H1 (cell line): ENCODE data around the gene USH2A. TPM values are rescaled to one million over a fixed set of nuclear protein-coding genes. Genes with fewer than 3 reads are reported as not detected.

Experiments
- CTCF ChIA-PET: fragments of 300-600 bp; sonication (Branson Sonifier 250); formaldehyde crosslinking; loops from one replicate; lab custom pipeline; 2021; ENCODE audit not compliant: partially characterized antibody; lab: Charles Lee
- POLR2A ChIA-PET: fragments of 300-600 bp; sonication (Branson Sonifier 250); formaldehyde crosslinking; loops from one replicate; lab custom pipeline; 2021; ENCODE audit warnings: inconsistent platforms; ENCODE audit not compliant: partially characterized antibody; lab: Charles Lee
- DNase-seq, 2 experiments: peaks; one replicate each; pipeline versions ENCODE4 v3.0.0 to v3.0.0-alpha.2; 2010 to 2022; ENCODE audit warnings: low spot score in 2 of 2, low read depth in 1 of 2, mixed read lengths in 1 of 2
- FAIRE-seq: peaks from 2 replicates; lab custom pipeline; 2011; peaks lifted over from hg19 to GRCh38; lab: Jason Lieb, UNC
- H2AFZ ChIP-seq: 2 replicates; pipeline ENCODE4 v1.8.1; 2012; ENCODE audit warnings: low read length, inconsistent platforms
- H2AK5ac ChIP-seq: 2 replicates; pipeline ENCODE4 v1.6.1; 2013; ENCODE audit warnings: low read depth, low read length
- H2BK120ac ChIP-seq: replicated peaks from 2 replicates; pipeline ENCODE3; 2013; ENCODE audit warnings: low read depth, low read length, inconsistent platforms
- H2BK12ac ChIP-seq: 2 replicates; pipeline ENCODE4 v1.6.1; 2013; ENCODE audit warnings: low read depth, low read length
- H2BK15ac ChIP-seq: 2 replicates; pipeline ENCODE4 v1.6.1; 2013; ENCODE audit warnings: low read length
- H2BK20ac ChIP-seq: 2 replicates; pipeline ENCODE4 v1.6.1; 2013; ENCODE audit warnings: low read length
- H2BK5ac ChIP-seq: 2 replicates; pipeline ENCODE4 v1.6.1; 2013; ENCODE audit warnings: low read depth, low read length
- H3K14ac ChIP-seq: 2 replicates; pipeline ENCODE4 v1.6.1; 2013; ENCODE audit warnings: inconsistent platforms; ENCODE audit not compliant: insufficient read length
- H3K18ac ChIP-seq: 2 replicates; pipeline ENCODE4 v1.6.1; 2013; ENCODE audit warnings: low read length; ENCODE audit errors: extremely low read depth
- H3K23ac ChIP-seq: 2 replicates; pipeline ENCODE4 v1.6.1; 2013; ENCODE audit warnings: inconsistent platforms; ENCODE audit not compliant: insufficient read length
- H3K23me2 ChIP-seq: 2 replicates; pipeline ENCODE4 v1.6.1; 2013; ENCODE audit warnings: low read depth, low read length
- H3K27ac ChIP-seq: 2 replicates; pipeline ENCODE4 v1.6.1; 2011; ENCODE audit warnings: low read depth, low read length, inconsistent platforms
- H3K27me3 ChIP-seq, 4 experiments: replicated peaks in 1 of 4; 1 replicate in 1 of 4; 2 replicates in 3 of 4; pipeline versions ENCODE4 v1.6.1 to v1.8.1; 2011 to 2013; ENCODE audit warnings: low read length in 3 of 4, mild to moderate bottlenecking in 3 of 4, inconsistent platforms in 2 of 4, mixed read lengths in 2 of 4, moderate library complexity in 1 of 4; ENCODE audit not compliant: control insufficient read depth in 3 of 4, insufficient read depth in 3 of 4; ENCODE audit errors: extremely low read depth in 1 of 4
- H3K36me3 ChIP-seq, 4 experiments: 2 replicates each; pipeline versions ENCODE4 v1.6.1 to v1.8.1; 2011 to 2013; ENCODE audit warnings: mild to moderate bottlenecking in 4 of 4, low read length in 3 of 4, moderate library complexity in 2 of 4, control low read depth in 1 of 4, inconsistent platforms in 1 of 4; ENCODE audit not compliant: insufficient read depth in 4 of 4, control insufficient read depth in 2 of 4
- H3K4ac ChIP-seq: replicated peaks from 2 replicates; pipeline ENCODE3; 2013; ENCODE audit warnings: low read length, low read depth, mixed read lengths, inconsistent platforms; ENCODE audit not compliant: insufficient read length
- H3K4me1 ChIP-seq, 4 experiments: replicated peaks in 1 of 4; 1 replicate in 1 of 4; 2 replicates in 3 of 4; pipeline versions ENCODE4 v1.6.1 to v1.8.1; 2011 to 2013; ENCODE audit warnings: low read length in 3 of 4, inconsistent platforms in 2 of 4, mixed read lengths in 1 of 4; ENCODE audit not compliant: insufficient read depth in 4 of 4, control insufficient read depth in 3 of 4
- H3K4me2 ChIP-seq, 2 experiments: 2 replicates each; pipeline versions ENCODE4 v1.6.1 to v1.8.1; 2011 to 2013; ENCODE audit warnings: low read depth in 2 of 2, low read length in 2 of 2, control low read depth in 1 of 2, inconsistent platforms in 1 of 2, mild to moderate bottlenecking in 1 of 2; ENCODE audit not compliant: insufficient read depth in 1 of 2
- H3K4me3 ChIP-seq, 4 experiments: fragments of 200-600, 300-600 bp in 1 of 4; sonication (generic), shearing (Covaris generic), sonication (Bioruptor Twin) in 1 of 4; 2 replicates each; pipeline versions ENCODE4 v1.5.1 to v1.8.1; 2011 to 2016; ENCODE audit warnings: low read length in 4 of 4, low read depth in 3 of 4, control low read depth in 2 of 4, inconsistent platforms in 2 of 4, mild to moderate bottlenecking in 2 of 4, mixed read lengths in 1 of 4, moderate library complexity in 1 of 4; ENCODE audit not compliant: insufficient read depth in 2 of 4; ENCODE audit errors: extremely low read depth in 1 of 4
- H3K56ac ChIP-seq: replicated peaks from 2 replicates; pipeline ENCODE3; 2013; ENCODE audit warnings: low read depth, mild to moderate bottlenecking, mixed read lengths, low read length, inconsistent platforms; ENCODE audit not compliant: insufficient read length
- H3K79me1 ChIP-seq: 2 replicates; pipeline ENCODE4 v1.6.1; 2013; ENCODE audit warnings: low read depth, low read length, control low read depth
- H3K79me2 ChIP-seq, 2 experiments: 2 replicates each; pipeline versions ENCODE4 v1.6.1 to v1.8.1; 2012 to 2013; ENCODE audit warnings: low read length in 2 of 2, mild to moderate bottlenecking in 2 of 2, inconsistent platforms in 1 of 2; ENCODE audit not compliant: insufficient read depth in 2 of 2, control insufficient read depth in 1 of 2
- H3K9ac ChIP-seq, 4 experiments: replicated peaks in 1 of 4; 1 replicate in 1 of 4; 2 replicates in 3 of 4; pipeline versions ENCODE4 v1.6.1 to v1.8.1; 2011 to 2013; ENCODE audit warnings: low read depth in 3 of 4, low read length in 3 of 4, control low read depth in 2 of 4, mild to moderate bottlenecking in 2 of 4, moderate library complexity in 2 of 4, inconsistent platforms in 1 of 4; ENCODE audit errors: extremely low read depth in 1 of 4
- H3K9me3 ChIP-seq, 2 experiments: 2 replicates each; pipeline versions ENCODE4 v1.6.1 to v1.8.1; 2012 to 2013; ENCODE audit warnings: mild to moderate bottlenecking in 2 of 2, moderate library complexity in 2 of 2, control low read depth in 1 of 2, inconsistent platforms in 1 of 2, low read depth in 1 of 2, low read length in 1 of 2, mixed read lengths in 1 of 2; ENCODE audit not compliant: insufficient read depth in 2 of 2
- H4K20me1 ChIP-seq, 2 experiments: replicated peaks in 1 of 2; 2 replicates each; pipeline versions ENCODE3 to v1.8.1; 2011 to 2013; ENCODE audit warnings: inconsistent platforms in 2 of 2, low read length in 2 of 2, mild to moderate bottlenecking in 1 of 2; ENCODE audit not compliant: insufficient read depth in 2 of 2, control insufficient read depth in 1 of 2
- H4K5ac ChIP-seq: 2 replicates; pipeline ENCODE4 v1.6.1; 2013; ENCODE audit warnings: low read length, low read depth, mixed read lengths, inconsistent platforms; ENCODE audit not compliant: insufficient read length
- H4K8ac ChIP-seq: 2 replicates; pipeline ENCODE4 v1.8.0; 2013; ENCODE audit warnings: mild to moderate bottlenecking, moderate library complexity, low read length, inconsistent platforms; ENCODE audit not compliant: insufficient read depth; ENCODE audit errors: extremely low read depth
- H4K91ac ChIP-seq: replicated peaks from 2 replicates; pipeline ENCODE3; 2013; ENCODE audit warnings: low read length, mixed read lengths, inconsistent platforms; ENCODE audit not compliant: insufficient read length
- CEBPB ChIP-seq: IDR thresholded peaks from 2 replicates; pipeline ENCODE4 v1.6.1; 2012; ENCODE audit warnings: low read depth, low read length
- NRF1 ChIP-seq: IDR thresholded peaks from 2 replicates; pipeline ENCODE4 v1.6.1; 2011; ENCODE audit warnings: mild to moderate bottlenecking, low read depth, low read length, improper control_type of control experiment
- WGBS, 2 experiments: shearing (Covaris generic) in 1 of 2; methylation state at CpG; one replicate each; pipeline versions ENCODE4 v1.1.6 to v1.1.7; 2013 to 2015; ENCODE audit warnings: low lambda C conversion rate in 2 of 2, mixed read lengths in 2 of 2, inconsistent platforms in 1 of 2, low coverage in 1 of 2, missing lambda C conversion rate in 1 of 2; ENCODE audit not compliant: insufficient replicate concordance in 2 of 2, insufficient coverage in 1 of 2, insufficient read length in 1 of 2; ENCODE audit errors: extremely low coverage in 1 of 2, missing lambda C conversion rate in 1 of 2; 5-methylcytosine and 5-hydroxymethylcytosine counted together
- polyA plus RNA-seq, 7 experiments: library from polyadenylated mRNA; depleted of rRNA in 3 of 7; stranded (reverse) in 5 of 7; unstranded in 2 of 7; fragments of >200 nt in 5 of 7; fragments of 200-250 nt in 2 of 7; gene quantifications; 1 replicate in 5 of 7; 2 replicates in 1 of 7; 4 replicates in 1 of 7; pipeline versions ENCODE4 v1.2.1 to v1.2.3, GENCODE V29; 2011 to 2013; ENCODE audit warnings: missing spikeins in 2 of 7, mixed read lengths in 2 of 7
- total RNA-seq: library from RNA; stranded (reverse); fragmentation: NEBNext Ultra II Directional; extraction: Animal tissue kit (Norgen Biotek cat#: 25700); gene quantifications from 2 replicates; pipeline ENCODE4 v1.2.1, GENCODE V29; 2021

The USH2A gene
- total and polyA plus RNA-seq, 2 of the 8 experiments (the other 6 are each of a cell fraction or from before 2014, with no cell fraction given): 0.02 to 0.17 TPM

- 84% methylated on average over 9 of the region's 9 CpGs; no CpG with 5 or more reads in 1 of the 2 experiments for WGBS, 2 experiments
Observed at GRCh38 chr1:215636258-215636965, 786.8 kb downstream of the USH2A start.

More at GRCh38 chr1:215636258-215636965, 786.8 kb downstream of the USH2A start:
- Histone ChIP-seq H3K36me3 (no peaks in the 10 kb centered on the region), H3K23me2 (no peaks in the 10 kb centered on the region; the same call in 1 of the 2 replicates), H4K20me1 (no peaks in the 10 kb centered on the region), H2AK5ac (no peak overlapping the region), H2BK12ac (no peak overlapping the region), H3K4ac (no peak overlapping the region), H3K18ac (no peak overlapping the region), H3K4me3 (no peak overlapping the region), H3K9ac (no peak overlapping the region; a peak in 2 of 7 replicates), H3K79me1 (no peaks in the 10 kb centered on the region), H3K27ac (no peak overlapping the region), H3K4me1 (peaks cover 4 to 14% (median 9%) of the 10 kb centered on the region in 4 experiments; a peak in 5 of 7 replicates)
- FAIRE-seq: no peak
- POLR2A ChIA-PET: no interaction called here
- TF ChIP-seq CEBPB: peak; percentile 79; the same call in 1 of the 2 replicates
- TF ChIP-seq NRF1: no peak
- TF ChIP-seq, all 59 proteins: peak for 1
- Histone ChIP-seq H3K23ac (no peak overlapping the region), H2AFZ (peak overlapping the region; percentile 89), H3K27me3 (no peaks in the 10 kb centered on the region), H4K8ac (no peak overlapping the region), H3K14ac (no peak overlapping the region), H3K4me2 (0 out of 4 replicates have a peak overlapping the region, but pooled peaks of 1 of the 2 experiments have one; percentile 8), H2BK15ac (no peak overlapping the region), H2BK20ac (no peak overlapping the region; the same call in 1 of the 2 replicates), H3K56ac (no peak overlapping the region), H2BK120ac (no peak overlapping the region), H4K91ac (no peak overlapping the region), H2BK5ac (no peak overlapping the region), H3K79me2 (no peaks in the 10 kb centered on the region), H4K5ac (no peak overlapping the region), H3K9me3 (no peaks in the 10 kb centered on the region)
- CTCF ChIA-PET: interaction anchor here (1.4 kb wide), 1 partner anchor 10 kb away, joined by 3 read pairs; no protein-coding TSS in a partner anchor
- DNase-seq: no peak
